SHP77 treated with DMSO at 0.1 percent for 48 hours (cell line): ENCODE measurements around the gene REV1.
"Not testable (repeated sequence)": the region's sequence is repeated elsewhere in the genome, so short reads cannot be mapped to it uniquely, and the experiment has no call there.

Source experiments
- DNase-seq: peaks from one replicate; lab custom pipeline; 2025; lab: John Stamatoyannopoulos, UW

REV1 gene

DNA sequence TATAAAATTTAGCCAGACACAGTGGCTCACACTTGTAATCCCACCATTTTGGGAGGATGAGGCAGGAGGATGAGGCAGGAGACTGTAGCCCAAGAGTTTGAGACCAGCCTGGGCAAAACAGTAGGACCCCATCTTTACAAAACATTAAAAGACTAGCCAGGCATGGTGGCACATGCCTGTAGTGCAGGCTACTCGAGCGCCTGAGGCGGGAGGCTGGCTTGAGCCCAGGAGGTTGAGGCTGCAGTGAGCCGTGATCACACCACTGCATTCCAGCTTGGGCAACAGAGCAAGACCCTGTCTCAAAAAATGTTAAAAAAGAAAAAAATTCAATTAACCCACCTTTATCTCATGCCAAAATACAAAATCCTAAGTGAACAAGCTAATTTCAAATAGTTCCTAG is 4.0 kb downstream of the REV1 start:
- DNase-seq = no peak

DNA sequence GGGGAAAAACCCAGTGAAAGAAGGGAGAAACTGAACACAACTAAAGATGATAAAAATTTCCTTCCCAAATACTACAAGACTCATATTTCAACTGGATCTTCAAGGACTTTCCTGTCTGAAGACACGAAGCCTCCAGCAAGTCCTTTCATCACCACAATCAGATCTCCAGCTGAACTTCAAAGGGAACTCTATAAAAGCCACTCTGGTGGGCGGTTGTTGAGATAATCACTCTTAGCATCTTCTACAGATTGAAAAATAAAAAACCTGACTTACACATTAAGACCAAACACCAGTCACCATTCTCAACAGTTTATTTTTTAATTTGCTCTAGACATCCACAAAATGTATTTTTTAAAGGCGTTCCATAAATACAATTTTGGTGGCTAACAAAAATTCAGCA is 4.4 kb downstream of the REV1 start:
- DNase-seq = no peak

DNA sequence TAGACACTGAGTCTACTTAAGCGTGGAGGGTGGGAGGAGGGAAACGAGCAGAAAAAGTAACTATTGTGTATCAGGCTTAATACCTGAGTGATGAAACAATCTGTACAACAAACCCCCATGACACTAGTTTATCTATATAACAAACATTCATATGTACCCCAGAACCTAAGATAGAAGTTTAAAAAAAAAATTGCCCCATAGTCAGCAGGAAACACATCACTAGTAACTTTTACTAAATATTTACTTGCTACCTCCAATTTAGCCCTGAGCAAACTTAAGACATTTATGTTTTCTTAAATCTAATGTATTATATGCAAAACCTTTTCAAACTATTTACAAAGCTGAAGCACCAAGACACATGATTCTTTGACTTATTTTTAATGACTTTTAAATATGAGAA is 5.6 kb downstream of the REV1 start:
- no peak for DNase-seq

DNA sequence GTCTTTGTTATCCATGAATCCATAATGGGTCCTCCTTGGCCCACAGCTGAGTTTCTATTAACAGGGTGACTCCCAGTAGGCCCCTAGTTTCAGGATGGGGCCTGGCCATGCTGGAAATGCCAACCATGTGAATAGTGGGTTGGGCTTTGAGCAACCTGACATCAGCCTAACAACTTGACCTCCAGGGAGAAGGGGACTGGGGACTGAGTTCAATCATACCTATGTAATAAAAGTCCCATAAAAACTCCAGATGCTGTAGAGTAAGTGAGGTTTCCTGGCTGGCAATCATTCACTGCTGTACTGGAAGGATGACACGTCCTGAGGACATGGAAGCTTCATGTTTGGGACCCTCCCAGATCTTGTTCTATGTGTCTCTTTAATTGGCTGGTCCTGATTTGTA is 7.9 kb downstream of the REV1 start:
- no peak for DNase-seq

DNA sequence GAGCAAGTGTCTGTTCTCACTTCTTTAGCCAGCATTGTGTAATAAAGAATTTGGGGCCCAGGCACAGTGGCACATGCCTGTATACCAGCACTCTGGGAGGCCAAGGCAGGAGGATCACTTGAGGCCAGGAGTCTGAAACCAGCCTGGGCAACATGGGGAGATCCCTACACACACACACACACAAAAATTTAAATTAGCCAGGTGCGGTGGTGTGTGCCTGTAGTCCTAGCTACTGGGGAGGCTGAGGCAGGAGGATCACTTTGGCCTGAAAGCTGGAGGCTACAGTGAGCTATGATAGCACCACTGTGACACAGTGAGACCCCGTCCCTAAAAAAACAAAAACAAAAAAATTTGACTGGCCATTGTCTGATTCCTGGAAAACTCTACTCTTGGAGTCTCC is 8.3 kb downstream of the REV1 start:
- DNase-seq = no peak

DNA sequence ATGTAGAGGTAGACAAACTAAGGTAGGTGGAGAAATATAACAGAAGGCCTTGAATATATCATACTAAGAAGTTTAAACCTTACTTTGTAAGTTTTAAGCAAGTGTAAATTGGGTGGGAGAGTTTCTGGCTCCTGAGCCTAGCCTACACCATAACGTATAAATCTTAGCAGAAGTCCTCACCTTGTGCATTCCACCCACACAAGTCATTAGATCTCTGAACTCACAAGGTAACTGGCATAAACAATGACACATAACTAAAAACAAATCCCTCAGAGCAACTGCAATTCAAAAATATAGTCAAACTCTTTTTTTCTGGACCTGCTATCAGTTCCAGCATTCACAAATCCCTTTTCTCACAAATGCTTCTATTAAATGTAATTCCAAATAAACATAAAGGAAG is 9.4 kb downstream of the REV1 start:
- no peak for DNase-seq

DNA sequence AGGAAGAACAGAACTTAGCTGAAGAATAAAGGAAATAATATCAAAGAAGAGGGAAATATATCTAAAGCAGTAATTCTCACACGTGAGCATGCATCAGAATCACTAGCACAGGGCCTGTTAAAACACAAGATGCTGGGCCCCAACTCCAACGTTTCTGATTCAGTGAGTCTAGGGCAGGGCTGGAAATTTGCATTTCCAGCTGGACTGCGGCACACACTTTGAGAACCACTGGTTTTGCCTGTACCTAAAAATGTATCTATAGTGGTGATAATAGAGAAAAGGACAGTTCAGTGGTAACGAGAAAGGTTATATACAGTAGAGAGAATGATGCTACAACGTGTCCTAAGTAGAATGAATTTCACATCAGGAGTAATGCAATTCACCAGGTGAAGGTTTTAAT is 11.2 kb downstream of the REV1 start:
- no peak for DNase-seq

DNA sequence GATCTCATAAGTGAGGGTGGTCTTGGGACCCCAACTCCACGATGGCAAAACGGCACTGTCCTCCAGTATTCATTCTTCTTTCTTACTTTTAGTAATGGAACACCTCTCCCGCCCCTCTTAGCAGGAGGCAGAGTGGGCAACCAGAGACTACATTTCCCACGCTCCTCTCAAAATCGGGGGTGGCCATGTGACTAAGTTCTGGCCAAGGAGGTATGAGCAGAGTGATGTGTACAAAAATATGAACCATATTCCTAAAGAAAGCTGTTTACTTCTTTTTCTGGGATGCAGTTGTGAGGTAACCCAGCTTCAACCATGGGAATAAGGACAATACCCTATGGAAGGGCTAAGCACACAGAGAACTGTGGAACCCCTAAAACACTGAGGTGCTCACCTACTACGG is 12.8 kb downstream of the REV1 start:
- DNase-seq = no peak

DNA sequence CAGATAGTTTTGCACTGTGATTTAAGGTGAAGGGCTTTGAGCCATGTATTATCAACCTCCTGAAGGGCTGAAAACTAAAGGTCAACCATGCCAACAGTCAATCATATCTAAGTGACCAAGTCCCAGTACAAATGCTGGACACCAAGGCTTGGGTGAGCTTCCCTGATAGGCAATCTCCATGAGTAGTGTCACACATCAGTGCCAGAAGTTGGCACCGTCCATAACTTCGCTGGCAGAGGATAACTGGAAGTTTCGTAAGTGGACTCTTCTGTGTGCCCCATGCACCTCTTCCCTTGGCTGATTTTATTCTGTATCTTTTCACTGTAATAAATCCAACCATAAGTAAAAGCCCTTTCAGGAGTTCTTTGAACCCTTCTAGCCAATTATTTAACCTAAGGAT is 13.2 kb downstream of the REV1 start:
- DNase-seq = no peak

DNA sequence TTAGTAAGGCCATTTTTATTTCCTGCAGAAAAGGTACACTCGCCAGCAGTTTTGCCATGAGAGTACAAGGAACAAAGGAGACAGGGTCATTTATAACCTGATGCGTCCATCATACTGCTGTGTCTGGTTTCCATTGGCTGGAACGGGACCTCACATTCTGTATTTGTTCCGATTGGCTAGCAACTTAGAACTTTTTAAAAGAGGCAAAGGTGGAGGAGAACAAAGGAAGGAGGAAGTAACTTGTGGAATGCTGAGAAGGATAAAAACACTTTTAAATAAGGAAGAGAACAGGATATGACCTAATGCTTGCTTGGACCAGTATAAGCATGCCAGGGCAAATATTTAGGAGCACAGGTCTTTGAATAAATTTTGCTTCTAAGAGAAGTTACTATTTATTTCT is 14.7 kb downstream of the REV1 start:
- not testable (repeated sequence) for DNase-seq

DNA sequence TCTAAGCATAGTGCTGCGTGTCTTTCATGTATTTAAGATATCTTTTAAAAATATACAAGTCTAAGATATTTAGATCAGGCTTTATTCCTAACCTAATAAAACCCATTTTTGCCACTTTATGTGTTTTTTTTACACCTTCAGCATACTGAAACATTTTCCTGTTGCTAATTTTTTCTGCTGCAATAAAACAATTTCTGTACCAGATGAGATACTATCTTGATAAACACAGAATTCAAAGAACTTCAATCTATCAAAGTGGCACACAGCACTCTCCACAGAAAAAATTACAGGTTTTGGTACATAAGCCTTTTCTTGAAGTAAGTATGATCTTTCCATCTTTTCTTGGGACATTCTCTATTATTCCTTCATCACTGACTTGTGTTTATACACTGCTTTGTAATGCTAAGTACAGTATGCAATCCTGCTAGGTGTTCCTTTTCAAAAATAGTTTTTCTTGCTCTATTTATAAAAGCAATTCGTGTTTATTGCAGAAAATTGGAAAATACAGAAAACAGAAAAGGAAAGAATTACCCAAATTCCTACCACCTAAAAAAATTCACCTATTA is 16.2 kb downstream of the REV1 start:
- no peak for DNase-seq

DNA sequence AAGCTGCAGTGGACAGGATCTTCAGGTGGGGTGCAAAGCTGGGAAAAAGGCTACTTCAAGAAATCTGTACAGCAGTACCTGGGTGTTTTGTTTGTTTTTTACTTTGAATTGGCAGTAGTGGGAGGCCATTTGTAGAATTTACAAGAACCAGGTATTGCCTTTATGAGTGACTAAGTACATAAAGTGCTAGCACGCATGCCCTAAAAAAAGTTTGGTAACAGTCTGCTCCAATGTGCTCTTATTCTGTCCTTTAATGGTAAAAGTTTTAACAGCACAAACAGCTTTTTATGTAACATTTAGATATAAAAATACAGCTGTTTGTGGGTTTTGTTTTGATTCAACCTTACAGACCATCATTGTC is 17.2 kb downstream of the REV1 start:
- DNase-seq = no peak

DNA sequence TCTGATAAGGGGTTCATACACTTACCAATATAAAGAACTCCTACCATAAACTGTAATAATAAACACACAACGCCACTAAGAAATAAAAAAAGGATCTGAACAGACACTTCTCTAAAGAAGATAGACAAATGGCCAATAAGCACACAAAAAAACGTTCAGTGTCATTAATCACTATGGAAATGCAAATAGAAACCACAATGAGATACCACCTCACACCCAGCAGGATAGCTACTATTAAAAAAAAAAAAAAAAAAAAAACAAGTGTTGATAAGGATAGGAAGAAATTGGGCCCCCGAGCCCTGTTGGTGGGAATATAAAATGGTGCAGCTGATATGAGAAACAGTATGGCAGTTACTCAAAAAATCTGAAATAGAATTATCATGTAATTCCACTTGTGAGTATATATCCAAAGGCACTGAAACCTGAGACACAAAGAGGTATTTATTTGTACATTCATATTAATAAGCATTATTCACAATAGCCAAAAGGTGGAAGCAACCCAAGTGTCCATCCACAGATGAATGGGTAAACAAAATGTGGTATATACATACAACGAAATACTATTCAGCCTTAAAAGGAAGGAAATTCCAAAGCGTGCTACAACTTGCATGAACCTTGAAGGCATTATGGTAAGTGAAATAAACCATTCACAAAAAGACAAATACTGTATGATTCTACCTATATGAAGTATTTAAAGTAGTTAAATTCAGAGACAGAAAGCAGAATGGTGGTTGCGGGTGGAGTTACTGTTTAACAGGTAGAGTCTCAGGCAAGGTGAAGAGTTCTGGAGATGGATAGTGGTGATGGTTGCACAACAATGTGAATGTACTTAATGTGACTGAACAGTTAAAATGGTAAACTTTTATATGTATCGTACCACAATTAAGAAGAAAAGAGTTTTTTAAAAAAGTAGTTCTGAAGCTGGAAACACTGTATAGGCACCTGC is 17.9 kb downstream of the REV1 start:
- no peak for DNase-seq

DNA sequence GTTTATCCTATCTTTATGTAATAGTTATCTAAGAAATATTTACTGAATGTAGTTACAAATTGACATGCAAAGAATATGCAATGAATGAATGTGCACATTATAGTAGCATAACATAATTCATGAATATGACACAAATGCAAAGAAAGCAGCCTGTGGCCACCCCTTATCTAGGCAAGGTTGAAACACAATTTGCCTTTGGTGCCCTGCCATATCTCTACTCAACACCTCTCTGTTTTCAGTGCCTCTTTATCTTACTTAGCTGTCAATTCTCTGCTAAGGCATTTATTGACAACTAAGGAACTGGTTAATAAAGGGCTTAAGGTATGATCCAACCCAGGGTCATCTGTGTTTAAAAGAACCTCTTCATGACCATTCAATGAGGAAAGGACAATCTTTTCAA is 18.9 kb downstream of the REV1 start:
- no peak for DNase-seq

DNA sequence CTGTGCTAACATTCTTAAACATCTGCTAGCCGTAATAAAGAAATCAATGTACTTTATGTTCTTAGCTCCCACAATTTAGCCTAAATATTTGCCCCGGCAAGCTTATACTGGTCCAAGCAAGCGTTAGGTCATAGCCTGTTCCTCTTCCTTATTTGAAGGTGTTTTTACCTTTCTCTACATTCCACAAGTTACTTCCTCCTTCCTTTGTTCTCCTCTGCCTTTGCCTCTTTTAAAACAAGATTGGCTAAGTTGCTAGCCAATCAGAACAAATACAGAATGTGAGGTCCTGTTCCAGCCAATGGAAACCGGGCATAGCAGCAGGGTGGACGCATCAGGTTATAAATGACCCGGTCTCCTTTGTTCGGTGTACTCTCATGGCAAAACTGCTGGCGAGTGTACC is 19.4 kb downstream of the REV1 start:
- not testable (repeated sequence) for DNase-seq

DNA sequence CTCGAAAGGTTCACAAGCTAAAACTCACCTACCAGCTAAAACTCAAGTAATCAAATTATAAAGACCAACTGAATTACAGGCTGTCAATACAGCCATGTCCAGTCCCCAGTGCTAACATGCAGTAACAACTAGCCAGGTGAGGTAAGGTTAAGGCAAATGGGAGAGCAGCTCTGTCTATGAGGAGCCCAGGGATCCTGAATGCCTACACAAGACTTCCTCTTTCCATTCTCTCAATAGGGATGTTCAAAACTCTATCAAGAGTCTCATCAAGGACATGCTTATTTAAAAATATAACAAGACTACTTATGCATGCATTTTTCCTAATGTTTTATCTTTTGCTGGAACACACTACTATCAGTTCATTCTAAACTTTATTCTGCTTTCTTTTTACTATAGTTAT is 20.4 kb downstream of the REV1 start:
- DNase-seq = no peak

DNA sequence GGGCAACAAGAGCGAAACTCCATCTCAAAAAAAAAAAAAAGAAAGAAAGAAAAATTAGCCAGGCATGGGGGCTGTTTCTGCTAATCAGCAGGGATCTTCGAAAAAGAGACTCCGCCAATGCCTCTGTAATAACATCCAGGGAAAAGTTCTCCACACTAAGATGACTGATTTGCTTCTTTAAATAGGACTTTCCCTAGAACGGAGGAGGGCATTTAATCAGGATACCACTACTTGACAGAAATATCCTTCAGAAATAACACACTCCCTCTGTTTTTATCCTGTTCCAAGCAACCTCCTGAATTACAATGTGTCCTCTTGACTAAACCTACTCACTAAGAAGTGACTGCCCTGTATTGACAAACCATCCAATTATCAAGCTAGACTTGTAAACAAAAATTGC is 21.7 kb downstream of the REV1 start:
- no peak for DNase-seq

DNA sequence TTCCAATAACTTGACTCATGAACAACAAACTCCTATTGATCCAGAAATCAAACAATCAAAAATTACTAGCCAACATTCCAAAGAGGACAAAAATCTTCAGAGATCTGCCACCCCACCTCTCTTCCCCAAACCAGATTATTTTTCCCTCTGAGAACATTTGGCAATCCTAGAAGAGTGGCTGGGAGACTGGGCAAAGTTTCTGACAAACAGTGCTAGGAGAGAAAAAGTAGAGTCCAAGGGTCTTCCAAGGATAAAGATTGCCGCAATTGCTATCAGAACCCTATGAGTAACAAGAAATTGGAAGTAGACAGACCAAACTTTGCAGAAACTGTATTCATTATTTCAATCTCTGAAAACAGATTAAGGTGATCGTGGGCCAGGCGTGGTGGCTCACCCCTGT is 22.4 kb downstream of the REV1 start:
- no peak for DNase-seq

DNA sequence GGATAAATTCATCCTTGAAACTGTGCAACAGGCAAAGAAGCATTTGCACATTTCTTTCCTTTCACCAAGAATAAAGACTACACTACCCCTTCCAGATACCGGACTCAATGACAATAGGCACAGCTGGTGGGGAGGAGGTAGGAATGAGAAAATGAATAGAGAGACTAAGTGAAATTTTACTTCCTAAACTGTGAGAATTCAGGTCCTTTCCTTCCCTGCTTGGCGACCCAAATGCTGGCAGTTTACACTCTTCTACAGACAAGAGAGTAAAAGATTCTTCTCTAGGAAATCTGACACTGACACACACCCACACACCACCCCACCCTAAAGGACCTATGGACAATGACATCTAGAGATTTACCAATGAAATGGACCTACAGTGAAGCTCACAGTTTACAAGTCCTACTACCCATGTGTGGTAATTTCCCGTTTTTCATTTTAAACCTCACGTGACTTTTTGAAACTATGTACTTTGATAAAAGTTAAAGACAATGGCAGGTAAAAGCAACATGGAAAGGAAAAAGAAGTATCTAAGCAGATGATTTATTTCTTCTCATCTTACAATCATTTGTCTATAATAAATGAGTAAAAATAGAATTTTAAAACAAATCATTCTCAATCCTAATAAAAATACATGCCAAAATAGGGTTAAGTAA is 27.9 kb downstream of the REV1 start:
- no peak for DNase-seq

DNA sequence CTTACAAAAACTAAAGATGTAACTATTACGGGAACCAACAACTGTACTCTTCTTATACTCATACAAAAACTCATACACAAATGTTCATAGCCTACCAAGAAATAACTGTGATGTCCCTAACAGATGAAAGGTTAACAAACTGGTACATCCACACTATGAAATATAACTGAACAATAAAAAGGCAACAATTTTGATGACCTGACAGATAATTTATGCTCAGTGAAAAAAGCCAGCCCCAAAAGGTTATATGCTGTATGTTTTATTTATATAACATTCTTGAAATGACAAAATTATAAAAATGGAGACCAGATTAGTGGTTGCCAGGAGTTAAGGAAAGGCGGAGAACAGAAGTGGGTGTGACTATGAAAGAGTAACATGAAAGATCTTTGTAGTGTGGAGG is 31.3 kb downstream of the REV1 start:
- no peak for DNase-seq

DNA sequence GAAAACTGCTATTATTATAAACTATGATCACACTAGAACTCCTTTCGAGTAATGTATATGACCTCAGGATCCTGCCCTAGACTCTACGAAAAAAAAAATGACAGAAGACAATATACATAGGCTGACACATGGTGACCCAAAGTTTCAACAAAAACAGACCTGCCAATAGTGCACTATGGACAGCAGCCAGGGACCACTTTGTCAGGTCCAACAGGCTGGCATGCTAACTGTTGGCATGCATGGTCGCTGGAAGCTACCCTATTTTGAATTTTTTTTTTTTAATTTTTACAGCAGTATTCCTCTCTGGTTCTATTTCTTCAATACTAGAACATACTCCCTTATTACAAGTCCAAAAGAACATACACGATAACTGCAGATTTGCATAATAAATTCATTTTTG is 38.1 kb downstream of the REV1 start:
- DNase-seq = no peak

DNA sequence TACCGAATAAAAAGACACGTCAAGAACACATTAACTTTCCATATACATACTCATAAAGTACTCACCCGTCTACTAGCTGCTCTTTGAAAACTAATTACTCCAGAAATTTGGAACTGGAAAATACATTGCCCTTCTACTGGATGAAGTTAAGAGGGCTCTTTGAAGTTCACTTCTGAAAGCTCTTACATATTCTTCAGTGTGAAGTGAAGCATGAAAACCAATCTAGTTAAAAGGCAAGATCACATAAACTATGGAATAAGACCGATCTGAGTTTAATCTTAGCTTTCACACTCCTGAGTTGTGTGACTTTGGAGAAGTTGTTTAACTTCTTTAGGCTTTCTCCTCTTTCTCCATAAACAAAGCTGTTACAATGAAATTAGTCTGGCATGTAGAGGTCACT is 38.5 kb downstream of the REV1 start:
- no peak for DNase-seq

DNA sequence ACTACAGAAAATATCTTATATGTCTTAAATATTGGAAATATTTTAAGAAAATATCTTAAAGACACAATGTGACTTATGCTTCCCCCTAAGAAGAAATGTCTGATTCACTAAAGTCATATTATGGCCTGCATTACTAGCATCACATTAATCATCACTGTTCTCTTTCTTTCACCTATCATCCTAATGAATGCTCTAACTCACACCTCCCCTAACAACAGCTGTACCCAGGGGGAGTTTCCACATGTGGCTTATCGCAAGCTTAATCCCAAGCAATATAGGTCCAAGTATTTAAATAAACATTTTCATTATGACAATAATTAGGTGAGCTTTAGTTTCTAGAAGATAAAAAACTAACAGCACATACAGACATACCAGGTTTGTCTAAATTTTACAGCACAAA is 39.6 kb downstream of the REV1 start:
- DNase-seq = no peak
